Parathyroid adenoma (tissue), 2 donors: ENCODE data around the gene SCN4B.

Source experiments
- H2AFZ ChIP-seq: fragments of 300-600 bp; sonication (generic); one replicate; pipeline ENCODE4 v1.7.0; 2017; ENCODE audit warnings: antibody characterized with exemption, mild to moderate bottlenecking
- H3K27ac ChIP-seq: fragments of 300-600 bp; sonication (generic); one replicate; pipeline ENCODE4 v1.7.0; 2017
- H3K27me3 ChIP-seq: fragments of 300-600 bp; sonication (generic); one replicate; pipeline ENCODE4 v1.7.0; 2017; ENCODE audit warnings: low read length; ENCODE audit not compliant: control insufficient read depth, insufficient read depth
- H3K36me3 ChIP-seq: fragments of 300-600 bp; sonication (generic); one replicate; pipeline ENCODE4 v1.7.0; 2017; ENCODE audit warnings: low read length; ENCODE audit not compliant: control insufficient read depth, insufficient read depth
- H3K4me1 ChIP-seq: fragments of 300-600 bp; sonication (generic); one replicate; pipeline ENCODE4 v1.7.0; 2017; ENCODE audit warnings: control low read depth
- H3K4me2 ChIP-seq: fragments of 300-600 bp; sonication (generic); one replicate; pipeline ENCODE4 v1.7.0; 2017; ENCODE audit warnings: low read length
- H3K4me3 ChIP-seq: fragments of 300-600 bp; sonication (generic); one replicate; pipeline ENCODE4 v1.7.0; 2017; ENCODE audit warnings: low read depth, low read length
- H3K79me2 ChIP-seq: fragments of 300-600 bp; sonication (generic); one replicate; pipeline ENCODE4 v1.7.0; 2017; ENCODE audit warnings: control low read depth
- H3K9ac ChIP-seq: fragments of 300-600 bp; sonication (generic); one replicate; pipeline ENCODE4 v1.7.0; 2017; ENCODE audit warnings: mild to moderate bottlenecking
- H3K9me3 ChIP-seq: fragments of 300-600 bp; sonication (generic); one replicate; pipeline ENCODE4 v1.7.0; 2017; ENCODE audit warnings: low read length; ENCODE audit not compliant: control insufficient read depth
- TF ChIP-seq, protein P1 (sequence below): fragments of 300-600 bp; sonication (generic); IDR thresholded peaks from one replicate; pipeline ENCODE4 v1.7.0; 2017; ENCODE audit warnings: antibody characterized with exemption, mild to moderate bottlenecking
- donor health status: primary hyperparathyroidism.

Gene SCN4B

GRCh38 chr11:118171269-118172062 lies 18.8 kb upstream of the SCN4B start:
- H2AFZ ChIP-seq = no peak overlapping the region
- H3K4me3 ChIP-seq = no peak overlapping the region
- H3K79me2 ChIP-seq = no peaks in the 10 kb centered on the region
- TF ChIP-seq, protein P1, sequence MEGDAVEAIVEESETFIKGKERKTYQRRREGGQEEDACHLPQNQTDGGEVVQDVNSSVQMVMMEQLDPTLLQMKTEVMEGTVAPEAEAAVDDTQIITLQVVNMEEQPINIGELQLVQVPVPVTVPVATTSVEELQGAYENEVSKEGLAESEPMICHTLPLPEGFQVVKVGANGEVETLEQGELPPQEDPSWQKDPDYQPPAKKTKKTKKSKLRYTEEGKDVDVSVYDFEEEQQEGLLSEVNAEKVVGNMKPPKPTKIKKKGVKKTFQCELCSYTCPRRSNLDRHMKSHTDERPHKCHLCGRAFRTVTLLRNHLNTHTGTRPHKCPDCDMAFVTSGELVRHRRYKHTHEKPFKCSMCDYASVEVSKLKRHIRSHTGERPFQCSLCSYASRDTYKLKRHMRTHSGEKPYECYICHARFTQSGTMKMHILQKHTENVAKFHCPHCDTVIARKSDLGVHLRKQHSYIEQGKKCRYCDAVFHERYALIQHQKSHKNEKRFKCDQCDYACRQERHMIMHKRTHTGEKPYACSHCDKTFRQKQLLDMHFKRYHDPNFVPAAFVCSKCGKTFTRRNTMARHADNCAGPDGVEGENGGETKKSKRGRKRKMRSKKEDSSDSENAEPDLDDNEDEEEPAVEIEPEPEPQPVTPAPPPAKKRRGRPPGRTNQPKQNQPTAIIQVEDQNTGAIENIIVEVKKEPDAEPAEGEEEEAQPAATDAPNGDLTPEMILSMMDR = peak; percentile 78
- H3K27me3 ChIP-seq = no peaks in the 10 kb centered on the region
- no peaks in the 10 kb centered on the region for H3K36me3 ChIP-seq
- no peaks in the 10 kb centered on the region for H3K9me3 ChIP-seq
- H3K27ac ChIP-seq = no peak overlapping the region
- peaks cover 3% of the 10 kb centered on the region for H3K4me1 ChIP-seq
- H3K4me2 ChIP-seq = no peak overlapping the region
- no peak overlapping the region for H3K9ac ChIP-seq

DNA sequence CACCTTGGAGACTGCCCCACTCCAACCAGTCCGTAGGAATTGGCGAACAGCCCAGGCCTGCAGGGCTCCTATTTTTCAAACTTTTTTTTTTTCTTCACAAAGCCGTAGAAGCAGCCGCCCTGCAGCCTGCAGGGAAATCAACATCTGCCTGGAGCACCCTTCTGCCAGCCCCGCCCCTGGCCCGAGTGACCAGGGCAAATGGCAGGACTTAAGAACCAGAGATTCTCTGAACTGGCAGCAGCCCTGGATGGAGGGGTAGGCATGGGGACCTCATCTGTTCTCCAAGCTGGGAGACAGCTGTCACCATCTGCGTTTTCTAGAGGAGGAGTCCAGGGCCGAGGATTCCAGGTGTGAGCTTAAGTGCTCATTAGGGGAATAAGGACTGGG lies 18.3 kb upstream of the SCN4B start:
- TF ChIP-seq, protein P1 = no peak
- H3K4me2 ChIP-seq = no peak overlapping the region
- no peak overlapping the region for H3K9ac ChIP-seq
- H3K79me2 ChIP-seq = no peaks in the 10 kb centered on the region
- H3K27ac ChIP-seq = no peak overlapping the region
- no peaks in the 10 kb centered on the region for H3K27me3 ChIP-seq
- no peaks in the 10 kb centered on the region for H3K36me3 ChIP-seq
- no peak overlapping the region for H2AFZ ChIP-seq
- no peaks in the 10 kb centered on the region for H3K9me3 ChIP-seq
- no peak overlapping the region for H3K4me3 ChIP-seq
- H3K4me1 ChIP-seq = peaks cover 3% of the 10 kb centered on the region

DNA sequence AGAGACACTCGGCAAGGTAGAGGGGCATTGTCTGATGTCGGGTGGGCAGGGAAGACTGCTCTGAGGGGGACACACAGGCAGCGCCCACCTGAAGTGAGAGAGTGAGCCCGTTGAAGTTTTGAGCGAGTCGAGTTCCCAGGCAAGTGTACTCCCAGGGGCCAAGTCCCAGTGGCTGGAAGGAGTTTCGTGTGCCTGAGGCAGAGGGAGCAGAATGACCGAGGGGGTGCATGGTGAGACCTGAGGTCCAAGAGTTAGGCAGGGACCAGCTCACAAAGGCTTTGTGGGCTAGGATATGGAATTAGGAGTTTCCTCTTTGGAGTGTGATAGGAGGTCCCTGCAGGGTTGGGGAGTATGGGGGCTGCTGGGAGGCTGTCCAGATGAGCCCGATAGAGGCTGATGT lies 17.6 kb upstream of the SCN4B start:
- TF ChIP-seq, protein P1 = no peak
- H2AFZ ChIP-seq = no peak overlapping the region
- no peaks in the 10 kb centered on the region for H3K36me3 ChIP-seq
- H3K4me2 ChIP-seq = no peak overlapping the region
- peaks cover 3% of the 10 kb centered on the region for H3K4me1 ChIP-seq
- H3K27me3 ChIP-seq = no peaks in the 10 kb centered on the region
- H3K9ac ChIP-seq = no peak overlapping the region
- H3K27ac ChIP-seq = no peak overlapping the region
- no peaks in the 10 kb centered on the region for H3K79me2 ChIP-seq
- no peaks in the 10 kb centered on the region for H3K9me3 ChIP-seq
- H3K4me3 ChIP-seq = no peak overlapping the region

- TF ChIP-seq, protein P1 = no peak
- no peaks in the 10 kb centered on the region for H3K36me3 ChIP-seq
- no peak overlapping the region for H3K9ac ChIP-seq
- no peak overlapping the region for H2AFZ ChIP-seq
- no peaks in the 10 kb centered on the region for H3K9me3 ChIP-seq
- H3K27me3 ChIP-seq = no peaks in the 10 kb centered on the region
- H3K79me2 ChIP-seq = no peaks in the 10 kb centered on the region
- no peaks in the 10 kb centered on the region for H3K4me1 ChIP-seq
- H3K4me2 ChIP-seq = no peak overlapping the region
- no peak overlapping the region for H3K27ac ChIP-seq
- no peak overlapping the region for H3K4me3 ChIP-seq
Observed at GRCh38 chr11:118169300-118170140, 16.9 kb upstream of the SCN4B start.
